DMS79 treated with DMSO at 0.1 percent for 48 hours (cell line): Measurements from ENCODE around the gene TSPO.

ENCODE experiments used
- DNase-seq: peaks from one replicate; lab custom pipeline; 2025; lab: John Stamatoyannopoulos, UW

The TSPO gene

DNA sequence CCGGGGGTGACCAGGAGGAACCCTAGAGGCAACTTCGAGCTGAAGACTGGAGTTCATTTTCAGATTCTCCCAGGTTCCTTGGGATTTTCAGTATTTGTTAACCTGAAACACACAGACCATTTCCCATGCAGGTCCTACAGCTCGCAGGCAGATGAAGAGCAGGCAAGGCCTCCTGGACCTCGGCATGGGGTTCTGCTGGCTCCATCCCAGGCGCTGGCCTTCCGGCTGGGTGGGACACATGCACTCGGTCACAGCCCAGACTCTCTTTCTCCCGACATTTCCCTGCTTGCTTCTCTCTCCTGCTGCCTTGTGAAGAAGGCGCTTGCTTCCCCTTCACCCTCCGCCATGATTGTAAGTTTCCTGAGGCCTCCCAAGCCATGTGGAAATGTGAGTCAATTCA, 51.0 kb downstream of the TSPO start:
- no peak for DNase-seq

DNA sequence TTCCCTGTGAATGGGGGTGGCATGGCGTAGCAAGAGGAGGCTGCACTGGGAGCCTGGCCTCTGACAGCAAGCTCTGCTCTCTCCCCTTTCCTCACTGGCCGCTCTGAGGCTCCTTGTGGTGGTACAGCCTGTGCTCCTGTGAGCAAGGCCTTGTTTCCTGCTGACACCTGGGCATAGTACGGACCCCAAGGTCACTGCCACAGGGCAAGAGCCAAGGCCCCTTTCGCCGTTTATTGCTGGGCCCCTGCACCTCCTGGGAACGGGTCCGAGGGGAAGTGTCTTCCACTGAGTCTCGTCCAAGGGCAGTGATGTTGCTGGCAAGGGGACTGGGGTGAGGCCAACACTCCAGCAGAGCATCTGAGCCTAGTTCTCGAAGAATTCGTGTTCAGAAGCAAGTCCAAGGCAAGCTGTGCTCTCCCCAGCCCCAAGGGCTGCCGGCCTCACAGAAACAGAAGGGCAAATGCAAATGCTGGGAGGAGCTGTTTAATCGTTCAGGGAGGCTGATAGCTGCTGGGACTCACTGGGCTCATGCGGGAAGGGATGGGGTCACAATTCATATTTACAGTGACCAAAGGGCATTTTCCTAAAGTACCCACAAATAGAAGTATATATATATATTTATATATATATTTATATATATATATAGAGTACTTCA, 51.5 kb downstream of the TSPO start:
- no peak for DNase-seq

DNA sequence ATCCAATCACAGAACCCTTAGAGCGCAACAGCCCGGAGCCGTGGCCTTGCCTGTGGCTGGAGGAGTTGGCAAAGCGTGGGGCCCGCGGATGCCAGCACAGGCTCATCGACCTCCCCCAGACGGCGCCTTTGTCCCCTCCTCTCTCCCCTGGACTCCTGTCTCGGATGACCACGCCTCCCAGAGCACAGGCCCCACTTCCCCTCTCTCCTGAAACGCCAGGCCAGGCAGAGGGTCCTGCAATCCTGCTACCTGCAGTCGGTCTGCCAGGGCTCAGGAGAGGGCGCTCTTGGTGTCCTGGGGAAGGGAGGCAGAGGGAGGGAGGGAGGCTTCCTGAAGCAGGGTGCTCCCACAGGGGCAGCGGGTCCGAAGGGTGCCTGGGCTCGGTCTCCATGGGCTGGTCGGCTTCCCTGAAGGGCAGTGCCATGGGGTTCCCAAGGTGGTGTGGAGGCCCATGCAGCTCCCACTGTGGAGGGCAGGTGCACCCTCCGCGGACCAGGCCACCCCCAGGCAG, 52.2 kb downstream of the TSPO start:
- DNase-seq, result no peak

DNA sequence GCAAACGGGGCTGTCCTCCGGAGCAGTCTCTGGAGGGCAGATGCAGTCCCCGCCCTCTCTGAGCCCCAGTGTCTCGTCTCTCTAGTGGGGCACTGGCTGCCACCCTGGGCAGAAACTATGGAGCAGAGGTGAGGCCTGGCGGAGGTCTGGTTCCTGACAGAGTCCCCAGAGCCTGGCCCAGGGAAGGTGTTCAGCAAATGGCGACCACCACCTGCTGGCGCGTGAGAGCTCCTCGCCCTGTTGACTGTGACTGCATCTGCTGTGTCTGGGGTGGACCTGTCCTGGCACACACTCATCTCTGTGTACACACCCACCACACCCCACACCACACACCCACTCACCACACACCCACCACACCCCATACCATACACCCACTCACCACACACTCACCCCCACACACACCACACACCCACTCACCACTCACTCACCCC, 53.9 kb downstream of the TSPO start:
- DNase-seq, result no peak

DNA sequence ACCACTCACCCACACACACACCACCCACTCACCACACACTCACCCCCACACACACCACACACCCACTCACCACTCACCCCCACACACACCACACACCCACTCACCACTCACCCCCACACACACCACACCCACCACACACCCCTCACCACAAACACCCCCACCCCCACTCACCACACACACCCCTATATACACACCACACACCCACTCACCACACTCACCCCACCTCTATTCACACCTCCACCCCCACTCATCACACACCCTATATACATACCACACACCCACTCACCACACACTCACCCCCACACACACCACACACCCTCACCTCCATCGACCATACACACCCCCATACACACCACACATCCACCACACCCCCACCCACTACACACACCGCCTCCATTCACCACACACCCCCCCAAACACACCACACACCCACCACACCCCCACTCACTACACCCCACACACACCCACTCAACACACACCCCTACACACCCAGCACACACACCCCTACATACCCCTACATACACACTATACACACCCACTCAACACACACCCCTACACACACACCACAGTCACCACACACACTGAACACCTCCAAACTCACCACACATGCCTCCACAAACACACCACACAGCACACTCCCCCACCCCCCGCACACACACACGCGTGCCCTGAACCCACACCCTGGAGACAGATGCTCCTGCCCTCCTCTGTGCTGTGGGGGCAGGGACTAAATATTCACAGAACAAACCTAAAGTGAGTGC, 54.6 kb downstream of the TSPO start:
- no peak for DNase-seq

DNA sequence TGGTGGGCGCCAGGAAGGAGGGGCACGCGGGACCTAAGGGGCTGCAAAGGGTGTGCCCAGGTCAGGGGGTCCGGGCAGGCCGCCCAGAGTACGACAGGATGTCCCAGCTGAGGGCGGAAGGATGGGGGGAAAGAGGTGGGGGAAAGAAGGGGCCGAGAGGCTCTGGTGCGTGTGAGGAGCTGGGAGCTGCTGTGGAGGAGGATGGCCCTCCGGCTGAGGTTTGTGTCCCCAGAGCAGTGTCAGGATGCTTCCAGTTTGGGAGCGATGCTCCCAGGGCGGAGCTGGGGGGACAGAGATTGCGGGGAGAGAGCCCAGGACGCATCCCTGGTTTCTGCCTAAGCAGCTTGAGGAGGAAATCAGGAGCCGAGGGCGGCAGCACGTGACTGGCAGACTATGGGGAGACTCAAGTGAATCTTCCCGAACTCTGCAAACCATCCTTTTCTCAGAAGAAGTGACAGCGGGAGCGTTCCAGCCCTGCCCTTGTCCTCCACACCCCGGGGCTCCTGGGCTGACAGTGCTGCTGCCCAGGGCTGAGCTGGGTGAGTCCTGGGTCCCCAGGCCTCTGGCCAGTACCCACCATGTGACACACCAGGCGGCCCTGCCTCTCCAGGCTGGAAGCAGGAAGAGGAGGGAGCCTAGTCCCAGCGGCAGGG, 55.3 kb downstream of the TSPO start:
- no peak for DNase-seq

DNA sequence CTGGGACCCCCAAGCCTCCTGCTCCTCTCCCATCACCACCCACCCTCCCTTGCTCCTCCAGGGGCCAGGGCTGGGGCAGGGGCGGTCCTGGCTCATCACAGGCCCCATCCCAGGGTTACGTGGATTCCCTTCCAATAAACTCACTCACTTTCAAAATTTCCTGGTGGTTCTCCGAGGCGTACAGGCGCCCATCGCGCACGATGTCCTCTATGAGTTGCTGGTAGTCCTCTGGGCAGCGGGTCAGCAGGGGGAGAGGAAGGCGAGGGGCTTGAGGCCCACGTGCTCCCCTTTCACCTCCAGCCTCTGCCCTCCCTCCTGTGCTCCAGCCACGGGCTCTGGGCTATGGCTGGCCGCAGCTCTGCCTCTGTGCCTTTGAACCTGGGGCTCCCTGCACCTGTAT, 56.0 kb downstream of the TSPO start:
- no peak for DNase-seq

DNA sequence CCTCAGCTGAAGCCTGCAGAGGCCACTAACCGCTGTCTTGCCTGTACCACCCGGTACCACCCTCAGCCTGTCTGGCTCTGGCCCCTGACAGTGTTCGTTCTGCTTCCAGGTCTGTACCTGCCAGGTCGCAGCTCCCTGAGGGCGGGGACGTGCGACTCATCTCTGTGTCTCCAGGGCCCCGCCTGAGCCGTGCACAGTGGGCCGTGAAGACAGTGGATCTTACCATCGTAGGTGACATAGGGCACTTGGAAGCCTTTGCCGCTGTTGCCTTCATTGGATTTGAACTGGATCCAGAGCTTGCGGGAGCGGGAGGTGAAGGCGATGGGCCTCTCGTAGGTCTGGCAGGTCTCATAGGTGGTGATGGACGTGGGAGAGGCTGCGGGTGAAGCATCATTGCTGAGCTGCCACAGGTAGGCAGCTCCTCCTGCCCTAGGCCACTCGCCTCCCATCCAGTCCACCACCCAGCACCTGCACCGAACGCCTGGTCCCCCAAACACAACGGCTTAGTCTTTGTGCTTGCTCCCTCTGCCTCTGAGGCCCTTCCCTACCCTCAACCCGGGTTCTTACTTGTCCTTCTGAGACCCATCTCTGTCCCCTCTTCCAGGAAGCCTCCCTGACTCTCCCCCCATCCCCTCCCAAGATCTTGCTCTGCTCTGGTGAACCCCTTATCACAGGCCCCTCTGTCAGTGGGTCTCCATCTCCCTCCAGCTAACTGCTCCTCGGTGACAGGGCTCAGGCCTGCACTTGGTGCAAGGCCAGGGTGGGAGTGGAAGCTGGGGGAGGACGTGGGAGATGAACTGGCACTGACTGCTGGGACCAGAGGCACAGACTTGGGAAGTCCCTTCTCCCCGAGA, 56.7 kb downstream of the TSPO start:
- no peak for DNase-seq

DNA sequence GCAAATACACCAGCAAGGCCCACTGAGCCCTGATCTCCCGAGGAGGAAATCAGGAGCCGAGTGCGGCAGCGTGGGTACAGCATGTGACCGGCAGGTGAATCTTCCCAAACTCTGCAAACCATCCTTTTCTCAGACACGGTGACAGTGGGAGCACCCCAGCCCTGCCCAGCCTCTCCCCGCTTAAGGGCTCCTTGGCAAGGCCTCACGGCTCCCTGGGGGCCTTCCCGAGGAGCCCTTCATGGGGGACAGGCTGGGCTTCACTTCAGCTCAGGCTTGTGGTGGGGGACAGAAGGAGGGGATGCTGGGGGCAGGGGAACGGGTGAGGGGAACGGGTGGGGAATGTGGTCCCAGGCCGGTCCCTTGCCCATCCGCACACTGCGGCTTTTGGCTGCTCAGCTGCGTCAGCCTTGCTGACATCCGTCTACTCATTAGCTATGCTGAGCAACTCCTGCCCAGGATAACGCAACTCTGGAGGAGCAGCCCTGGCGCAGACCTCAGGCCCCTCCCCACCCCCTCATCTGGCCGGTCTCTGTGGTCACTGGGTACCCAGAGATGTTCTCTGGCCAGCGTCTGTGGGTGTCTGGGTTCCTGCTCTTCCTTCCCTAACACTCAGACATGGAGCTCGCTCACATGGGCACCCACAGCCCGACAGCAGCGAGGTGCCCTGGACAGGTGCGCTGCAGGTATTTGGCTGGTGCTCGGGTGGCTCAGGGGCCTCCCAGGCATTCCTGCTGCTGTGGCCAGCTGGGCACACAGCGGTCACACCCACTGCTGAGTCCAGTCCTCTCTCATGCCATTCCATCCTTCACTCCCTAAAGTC, 57.6 kb downstream of the TSPO start:
- DNase-seq, result no peak

DNA sequence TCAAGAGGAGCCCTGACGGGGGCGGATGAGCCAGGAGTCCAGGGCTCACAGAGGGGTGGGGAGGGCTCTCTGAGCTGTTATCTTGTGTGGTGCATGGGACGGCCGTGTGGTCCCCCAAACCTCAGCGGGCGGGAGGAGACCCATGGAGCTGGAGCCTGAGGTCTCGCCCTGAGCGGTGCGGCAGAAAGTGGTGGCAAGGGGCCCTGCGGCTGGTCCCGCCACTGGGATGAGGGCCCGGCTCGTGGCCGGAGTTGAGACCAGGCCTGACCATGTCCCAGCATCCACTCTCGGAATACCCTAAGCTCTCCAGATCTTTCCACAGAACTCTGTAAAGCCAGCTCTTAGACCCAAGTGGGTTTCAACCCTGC, 58.1 kb downstream of the TSPO start:
- DNase-seq, result no peak

DNA sequence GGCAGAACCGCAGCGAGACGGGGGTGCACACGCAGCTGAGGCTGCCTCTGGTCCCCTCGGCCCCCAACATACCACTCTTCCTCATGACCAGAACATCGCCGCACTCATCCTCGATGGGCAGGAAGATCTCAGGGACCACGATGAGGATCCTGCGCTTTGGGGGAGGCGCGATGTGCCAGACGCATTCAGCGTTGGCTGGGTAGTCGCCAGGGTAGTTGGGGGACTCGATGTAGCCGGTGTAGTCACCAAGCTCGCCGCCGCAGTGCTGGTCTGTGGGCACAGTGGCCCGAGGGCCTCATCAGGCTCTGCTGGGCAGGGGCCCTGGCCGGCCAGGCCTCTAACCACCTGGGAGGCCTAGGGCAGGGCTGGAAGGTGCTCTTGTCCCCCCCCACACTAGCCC, 58.6 kb downstream of the TSPO start:
- DNase-seq, result no peak

DNA sequence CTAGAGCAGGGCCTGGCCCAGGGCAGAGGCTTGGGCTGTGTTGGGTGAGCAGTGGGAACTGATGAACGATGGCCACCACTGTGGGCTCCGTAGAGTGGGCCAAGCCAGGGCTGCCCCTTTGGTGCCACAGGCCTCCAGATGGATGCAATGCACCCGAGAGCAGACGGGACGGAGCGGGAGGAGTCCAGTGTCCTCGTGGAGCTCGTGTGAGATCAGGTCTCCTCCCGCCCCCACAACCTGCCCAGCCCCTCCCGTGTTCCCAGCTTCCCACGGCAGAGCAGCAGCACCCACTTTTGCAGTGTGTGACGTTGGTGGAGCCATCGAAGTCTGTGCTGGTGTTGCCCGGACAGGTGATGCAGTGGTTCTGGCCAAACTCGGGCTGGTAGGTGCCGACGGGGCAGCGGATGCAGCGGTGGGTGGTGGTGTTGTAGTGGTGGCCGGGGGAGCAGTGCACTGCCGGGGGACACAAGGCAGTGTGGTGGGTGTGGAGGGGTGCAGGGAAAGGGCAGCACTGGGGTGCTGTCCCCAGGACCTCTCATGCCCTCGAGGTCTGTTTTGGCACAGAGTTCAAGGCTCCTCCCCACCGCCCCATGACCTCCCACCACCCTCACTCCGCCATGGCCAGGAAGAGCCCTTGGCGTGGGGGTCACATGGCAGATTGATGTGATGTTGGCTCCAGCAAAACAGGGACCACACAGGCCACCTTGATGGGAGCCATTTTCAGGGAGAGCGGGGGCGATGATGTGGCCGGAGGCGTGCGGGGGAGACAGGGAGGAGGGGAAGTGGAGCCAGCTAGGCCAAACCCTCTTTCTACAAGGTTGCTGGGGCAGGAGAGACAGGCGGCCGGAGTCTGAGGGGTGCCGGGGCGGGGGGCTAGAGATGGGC, 59.5 kb downstream of the TSPO start:
- no peak for DNase-seq

DNA sequence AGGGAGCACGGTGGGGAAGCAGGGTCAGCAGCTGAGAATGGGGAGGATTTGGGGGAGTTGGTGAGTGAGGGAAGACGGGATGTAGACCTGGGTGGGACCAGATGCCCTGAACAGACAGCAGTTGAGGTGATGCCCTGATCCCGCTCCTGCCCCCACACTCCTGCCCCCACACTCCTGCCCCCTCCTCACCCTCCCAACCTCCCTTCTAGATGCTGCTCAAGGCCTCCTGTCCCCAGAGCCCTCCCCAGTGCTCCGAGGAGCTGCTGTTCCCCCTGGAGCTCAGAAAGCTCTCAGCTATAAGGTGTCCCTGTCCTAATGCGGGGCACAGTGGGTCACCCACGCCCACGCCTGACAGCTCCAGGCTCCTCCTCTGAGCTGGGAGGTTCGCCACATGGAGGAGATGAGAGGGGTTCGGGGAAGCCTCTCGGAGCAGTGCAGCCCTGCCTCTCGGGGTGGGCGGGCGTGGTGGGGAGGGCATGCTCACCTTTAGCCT, 60.6 kb downstream of the TSPO start:
- no peak for DNase-seq

DNA sequence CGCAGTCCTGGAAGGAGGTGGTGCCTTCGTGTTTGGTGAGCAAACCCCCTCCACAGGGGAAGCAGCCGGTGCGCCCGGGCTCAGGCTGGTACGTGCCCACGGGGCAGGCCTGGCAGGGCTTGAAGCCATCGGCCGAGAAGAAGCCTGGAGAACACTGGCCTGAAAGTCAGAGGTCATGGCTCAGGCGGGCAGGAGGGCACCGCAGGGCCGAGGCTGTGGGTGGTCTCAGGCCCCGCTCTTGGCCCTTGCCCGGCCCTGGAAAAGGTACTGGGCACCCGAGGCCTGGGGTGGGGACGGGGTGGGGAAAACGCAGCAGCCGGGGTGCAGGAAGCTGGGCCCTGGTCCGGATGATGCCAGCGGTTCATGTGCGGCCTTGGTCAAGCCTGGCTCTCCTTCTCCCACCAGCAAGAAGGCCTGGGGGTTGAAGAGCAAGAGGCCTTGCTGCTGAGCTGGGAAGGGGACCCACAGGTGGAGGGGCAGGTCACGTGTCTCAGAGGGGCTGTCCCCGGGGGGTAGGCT, 61.1 kb downstream of the TSPO start:
- no peak for DNase-seq
